Mammary epithelial cell (primary cell): ENCODE measurements around the gene RSRC1.

Experiments
- CTCF ChIP-seq, 2 donors: IDR thresholded peaks in 1 of 2; conservative IDR thresholded peaks in 1 of 2; 2 replicates each; pipeline ENCODE4 v1.5.1; 2011 to 2012; ENCODE audit warnings: inconsistent platforms in 2 of 2, low read length in 2 of 2, mild to moderate bottlenecking in 2 of 2, control low read depth in 1 of 2, low read depth in 1 of 2; ENCODE audit not compliant: insufficient read depth in 1 of 2; ENCODE audit errors: extremely low read depth in 1 of 2
- EZH2 ChIP-seq: IDR thresholded peaks from 2 replicates; pipeline ENCODE4 v1.6.1; 2012; ENCODE audit warnings: low read length, inconsistent platforms, borderline replicate concordance

GRCh38 chr3:158572766-158573060, 462.8 kb downstream of the RSRC1 start:
- TF ChIP-seq CTCF (conservative IDR thresholded peaks at IDR 0.05 in 1 of 2, IDR thresholded peaks at IDR 0.05 in 1 of 2; ENCODE audit: extremely low read depth in 1 of 2, insufficient read depth in 1 of 2, low read depth in 1 of 2, low read length in 2 of 2) (no peak), EZH2 (no peak)
